ENCODE results near the gene AHRR.

AHRR gene

DNA sequence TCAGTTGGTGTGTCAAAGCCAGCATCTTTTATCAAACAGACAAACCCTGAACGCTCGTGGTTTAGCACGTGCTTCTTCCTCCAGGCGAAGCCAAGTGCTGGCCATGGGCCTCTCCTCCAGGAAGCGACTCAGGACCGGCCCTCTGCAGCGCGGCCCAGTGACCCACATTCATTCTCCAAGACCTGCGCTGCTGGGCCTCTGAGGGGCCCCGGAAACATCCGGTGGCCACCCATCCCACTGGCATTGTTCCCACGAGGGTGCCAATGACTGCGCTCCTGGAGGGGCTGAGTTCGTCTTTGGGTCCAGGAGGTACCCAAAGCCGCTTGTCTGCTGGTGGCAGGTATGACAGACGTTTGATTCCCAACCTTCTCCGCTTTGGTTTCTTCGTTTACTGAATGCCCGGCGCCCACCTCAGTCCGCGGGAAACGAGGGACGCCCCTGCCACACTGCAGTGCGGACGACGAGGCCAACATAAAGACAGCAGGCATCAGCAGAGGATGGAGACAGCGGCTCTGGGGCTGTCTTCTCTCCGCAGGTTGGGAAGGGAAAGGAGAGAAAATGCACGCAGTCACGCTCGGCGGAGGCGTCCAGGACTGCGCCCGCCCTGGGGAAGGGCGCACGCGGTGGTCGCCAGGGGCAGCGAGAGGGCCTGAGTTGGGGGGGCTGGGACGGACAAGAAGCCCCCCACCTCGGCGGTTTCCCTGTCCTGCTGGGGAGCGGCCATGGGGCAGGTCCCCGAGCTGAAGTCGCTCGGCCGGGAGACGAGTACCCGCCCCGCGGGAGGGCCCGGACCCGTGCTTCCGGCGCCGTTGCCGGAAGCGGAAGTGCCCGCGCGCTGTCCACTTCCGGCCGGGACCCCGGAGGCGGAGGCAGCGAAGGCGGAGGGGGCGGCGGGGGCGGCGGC lies 121.1 kb downstream of the AHRR start, which contains the start of gene EXOC3:
TSS of gene EXOC3 (plus strand) at position 842 of the 904 bp plus-strand sequence. CDS start 3,030 bp downstream, outside the sequence.
- peak; percentile 18 to 29 for DNase-seq (ENCODE audit: low read depth in 2 of 2)

DNA sequence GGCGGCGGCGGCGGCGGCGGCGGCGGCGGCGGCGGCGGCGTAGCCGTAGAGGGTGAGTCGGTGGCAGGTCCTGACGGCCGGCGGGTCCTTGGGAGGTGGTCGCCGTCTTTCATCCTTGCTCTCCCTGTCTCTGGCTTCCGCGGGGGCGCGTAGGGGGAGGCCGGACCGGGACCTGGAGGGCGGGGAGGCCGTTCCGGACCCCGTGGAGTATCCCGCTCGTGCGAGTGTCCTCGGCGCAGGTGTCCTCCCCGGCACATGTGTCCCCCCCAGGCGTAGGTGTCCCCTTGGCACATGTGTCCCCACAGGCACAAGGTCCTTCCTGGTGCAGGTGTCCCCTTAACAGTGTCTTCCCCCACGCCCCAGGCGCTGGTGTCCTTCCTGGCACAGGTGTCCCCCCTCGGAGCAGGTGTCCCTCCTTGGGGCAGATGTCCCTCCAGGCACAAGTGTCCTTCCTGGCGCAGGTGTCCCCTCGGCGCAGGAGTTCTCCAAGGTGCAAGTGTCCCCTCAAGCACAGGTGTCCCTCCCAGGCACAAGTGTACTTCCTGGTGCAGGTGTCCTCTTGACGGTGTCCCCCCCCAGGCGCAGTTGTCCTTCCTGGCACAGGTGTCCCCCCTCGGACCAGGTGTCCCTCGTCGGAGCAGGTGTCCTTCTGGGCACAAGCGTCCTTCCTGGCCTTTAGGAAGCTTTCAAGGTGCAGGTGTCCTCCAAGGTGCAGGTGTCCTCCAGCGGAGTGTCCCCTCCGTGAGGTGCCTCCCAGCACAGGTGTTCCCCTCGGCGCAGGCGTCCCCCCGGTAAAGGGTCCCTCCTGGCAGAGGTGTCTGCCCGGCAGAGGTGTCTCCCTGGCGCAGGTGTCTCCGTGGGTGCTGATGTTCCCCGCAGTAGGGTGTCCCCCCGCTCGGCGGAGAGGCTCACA lies 122.0 kb downstream of the AHRR start:
- DNase-seq (ENCODE audit: low read depth in 2 of 2) = no peak

DNA sequence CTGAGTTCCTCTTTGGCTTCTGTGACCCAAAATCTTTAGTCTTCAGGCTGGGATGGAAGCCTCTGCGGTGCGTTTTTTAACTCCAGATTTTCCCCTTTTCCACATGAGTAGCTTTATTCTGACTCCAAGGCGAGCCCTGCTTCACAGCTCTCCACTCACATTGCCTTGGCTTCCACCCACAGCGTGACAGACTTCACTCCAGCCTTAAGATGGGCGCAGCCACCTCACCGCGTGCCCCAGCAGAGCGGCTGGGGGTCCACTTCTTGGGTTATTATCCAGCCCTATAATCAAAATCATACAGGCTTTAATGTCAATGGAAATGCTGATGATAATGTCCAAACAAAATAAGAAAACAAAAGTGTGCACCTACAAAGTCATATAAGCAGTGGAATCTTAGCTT lies 122.7 kb downstream of the AHRR start:
- DNase-seq (ENCODE audit: low read depth in 2 of 2) = no peak

DNA sequence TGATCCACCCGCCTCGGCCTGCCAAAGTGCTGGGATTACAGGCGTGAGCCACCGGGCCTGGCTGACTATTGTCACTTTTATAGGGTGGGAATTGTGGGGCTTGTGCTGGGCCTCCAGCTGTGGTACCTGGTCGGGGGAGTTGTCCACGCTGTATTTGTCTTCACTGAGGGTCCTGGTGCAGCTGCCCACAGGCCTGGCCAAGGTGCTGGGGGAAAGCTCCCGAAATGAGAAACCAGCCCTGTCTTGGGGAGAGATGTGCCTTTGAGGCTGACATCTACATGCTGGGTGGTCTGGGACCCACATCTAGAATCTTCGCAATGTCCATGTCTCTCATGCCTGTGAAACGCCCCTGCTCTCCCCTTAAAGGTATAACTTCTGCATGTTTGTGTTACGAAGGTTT lies 124.1 kb downstream of the AHRR start:
- DNase-seq (ENCODE audit: low read depth in 2 of 2) = no peak

DNA sequence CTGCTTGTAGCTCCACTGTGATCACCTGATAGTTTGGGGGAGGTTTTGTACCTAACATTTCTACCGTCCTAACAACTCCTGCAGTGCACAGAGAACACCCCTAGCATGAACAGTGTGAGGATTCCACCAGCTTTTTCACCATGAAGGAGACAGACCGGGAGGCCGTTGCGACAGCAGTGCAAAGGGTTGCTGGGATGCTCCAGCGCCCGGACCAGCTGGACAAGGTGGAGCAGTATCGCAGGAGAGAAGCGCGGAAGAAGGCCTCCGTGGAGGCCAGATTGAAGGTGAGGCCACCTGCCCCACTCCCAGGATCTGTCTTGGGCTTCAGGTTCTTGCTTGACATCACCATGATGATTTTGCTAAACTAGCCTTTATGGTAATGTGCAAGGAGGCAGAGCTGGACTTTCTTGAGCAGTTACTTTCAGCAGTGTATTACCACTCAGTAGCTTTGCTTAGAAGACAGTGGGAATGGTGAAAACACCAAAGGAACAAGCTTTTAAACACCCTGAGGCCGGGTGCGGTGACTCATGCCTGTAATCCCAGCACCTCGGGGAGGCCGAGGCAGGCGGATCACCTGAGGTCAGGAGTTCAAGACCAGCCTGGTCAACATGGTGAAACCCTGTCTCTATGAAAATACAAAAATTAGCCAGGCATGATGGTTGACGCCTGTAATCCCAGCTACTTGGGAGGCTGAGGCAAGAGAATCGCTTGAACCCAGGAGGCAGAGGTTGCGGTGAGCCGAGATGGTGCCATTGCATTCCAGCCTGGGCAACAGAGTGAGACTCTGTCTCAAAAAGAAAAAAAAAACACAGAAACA lies 124.8 kb downstream of the AHRR start:
- no peak for DNase-seq (ENCODE audit: low read depth in 2 of 2)

DNA sequence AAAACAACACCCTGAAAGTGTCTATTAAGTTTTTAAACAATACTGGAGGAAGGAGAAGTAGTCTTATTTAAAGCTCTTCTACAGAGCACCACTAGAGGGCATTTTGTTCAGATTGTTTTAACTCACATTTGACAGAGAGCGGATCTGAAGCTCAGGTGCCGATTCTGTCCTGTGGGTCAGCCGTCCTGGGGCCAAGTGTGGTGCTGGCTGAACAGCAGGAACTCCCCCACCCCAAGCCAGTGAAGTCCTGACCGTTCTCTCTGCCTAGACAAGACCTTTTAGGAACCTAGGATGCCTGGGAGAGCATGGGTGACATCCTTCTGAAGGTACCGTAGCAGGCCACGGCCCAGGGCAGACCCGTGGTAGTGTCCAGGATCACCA lies 125.4 kb downstream of the AHRR start:
- DNase-seq (ENCODE audit: low read depth in 2 of 2) = no peak

DNA sequence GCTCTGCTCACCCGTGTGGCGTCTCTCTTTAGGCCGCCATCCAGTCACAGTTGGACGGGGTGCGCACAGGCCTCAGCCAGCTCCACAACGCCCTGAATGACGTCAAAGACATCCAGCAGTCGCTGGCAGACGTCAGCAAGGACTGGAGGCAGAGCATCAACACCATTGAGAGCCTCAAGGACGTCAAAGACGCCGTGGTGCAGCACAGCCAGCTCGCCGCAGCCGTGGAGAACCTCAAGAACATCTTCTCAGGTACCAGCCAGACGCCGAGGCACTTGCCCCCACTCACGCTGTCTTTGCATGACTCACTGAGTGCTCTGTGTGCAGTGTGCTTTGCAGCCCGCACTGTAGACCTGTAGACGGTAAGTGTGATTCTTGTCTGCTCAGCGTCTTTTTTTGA lies 126.0 kb downstream of the AHRR start:
- no peak for DNase-seq (ENCODE audit: low read depth in 2 of 2)

DNA sequence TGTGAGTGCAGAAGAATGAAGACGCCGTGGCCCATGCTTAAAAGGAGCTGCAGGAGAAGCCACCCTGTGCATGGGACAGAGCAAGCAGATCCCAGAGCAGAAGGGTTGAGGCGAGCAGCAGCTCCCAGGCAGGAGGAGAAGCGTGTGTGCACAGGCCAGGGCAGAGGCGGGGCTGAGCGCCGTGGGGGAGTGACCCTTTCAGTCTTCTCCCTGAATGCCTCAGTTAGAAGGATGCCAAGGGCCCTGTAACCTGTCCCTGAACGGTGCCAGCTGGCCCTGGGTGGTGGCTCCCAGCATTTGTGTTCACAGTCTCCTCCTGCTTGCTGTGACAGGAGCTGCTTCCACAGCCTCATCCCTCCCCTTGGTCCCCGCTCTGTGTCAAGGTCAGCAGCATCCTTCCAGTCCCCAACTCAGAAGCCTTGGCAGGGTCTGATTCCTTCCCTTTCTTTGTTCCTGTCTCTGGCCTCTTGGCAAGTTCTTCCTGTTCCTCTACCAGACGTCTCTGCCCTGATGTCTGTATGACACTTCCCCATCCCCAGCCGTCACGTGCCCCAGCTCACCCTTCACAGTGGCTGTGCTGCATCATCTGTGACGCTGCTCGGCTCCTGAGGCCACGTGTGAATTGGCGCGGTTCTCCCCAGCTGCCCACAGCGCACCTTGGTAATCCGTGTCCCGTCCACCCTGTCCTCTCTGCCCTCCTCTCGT lies 126.7 kb downstream of the AHRR start:
- no peak for DNase-seq (ENCODE audit: low read depth in 2 of 2)

DNA sequence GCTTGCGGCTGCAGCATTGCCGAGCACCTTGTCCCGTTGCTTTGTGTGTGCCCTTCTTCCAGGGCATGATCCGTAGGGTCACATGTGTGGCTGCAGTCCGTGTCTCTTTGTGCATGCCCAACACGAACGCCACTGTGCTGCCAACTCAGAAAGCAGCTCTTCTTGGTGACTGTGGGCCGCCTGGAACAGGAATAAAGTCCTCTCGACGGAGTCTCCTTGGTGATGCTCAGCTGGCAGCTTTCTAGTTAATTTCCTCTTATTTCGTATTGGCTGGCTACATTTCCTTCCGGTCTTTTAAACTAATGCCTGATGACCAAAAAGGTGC lies 127.2 kb downstream of the AHRR start:
- no peak for DNase-seq (ENCODE audit: low read depth in 2 of 2)

DNA sequence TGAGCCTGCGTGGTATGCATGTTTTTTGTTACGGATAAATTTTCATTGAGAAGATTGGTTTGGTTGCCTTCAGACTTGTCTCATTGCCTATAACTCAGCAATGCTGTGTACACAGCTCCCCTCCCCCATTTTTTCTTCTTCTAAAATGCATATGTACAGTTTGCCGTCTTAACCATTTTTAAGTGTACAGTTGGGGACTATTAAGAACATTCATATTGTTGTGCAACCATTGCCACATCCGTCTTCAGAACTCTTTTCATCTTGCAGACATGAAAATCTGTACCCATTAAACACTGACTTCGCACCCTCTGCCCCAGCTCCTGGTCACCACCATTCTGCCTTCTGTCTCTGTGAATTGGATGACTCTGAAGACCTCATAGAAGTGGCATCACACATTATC lies 127.6 kb downstream of the AHRR start:
- DNase-seq (ENCODE audit: low read depth in 2 of 2) = no peak

DNA sequence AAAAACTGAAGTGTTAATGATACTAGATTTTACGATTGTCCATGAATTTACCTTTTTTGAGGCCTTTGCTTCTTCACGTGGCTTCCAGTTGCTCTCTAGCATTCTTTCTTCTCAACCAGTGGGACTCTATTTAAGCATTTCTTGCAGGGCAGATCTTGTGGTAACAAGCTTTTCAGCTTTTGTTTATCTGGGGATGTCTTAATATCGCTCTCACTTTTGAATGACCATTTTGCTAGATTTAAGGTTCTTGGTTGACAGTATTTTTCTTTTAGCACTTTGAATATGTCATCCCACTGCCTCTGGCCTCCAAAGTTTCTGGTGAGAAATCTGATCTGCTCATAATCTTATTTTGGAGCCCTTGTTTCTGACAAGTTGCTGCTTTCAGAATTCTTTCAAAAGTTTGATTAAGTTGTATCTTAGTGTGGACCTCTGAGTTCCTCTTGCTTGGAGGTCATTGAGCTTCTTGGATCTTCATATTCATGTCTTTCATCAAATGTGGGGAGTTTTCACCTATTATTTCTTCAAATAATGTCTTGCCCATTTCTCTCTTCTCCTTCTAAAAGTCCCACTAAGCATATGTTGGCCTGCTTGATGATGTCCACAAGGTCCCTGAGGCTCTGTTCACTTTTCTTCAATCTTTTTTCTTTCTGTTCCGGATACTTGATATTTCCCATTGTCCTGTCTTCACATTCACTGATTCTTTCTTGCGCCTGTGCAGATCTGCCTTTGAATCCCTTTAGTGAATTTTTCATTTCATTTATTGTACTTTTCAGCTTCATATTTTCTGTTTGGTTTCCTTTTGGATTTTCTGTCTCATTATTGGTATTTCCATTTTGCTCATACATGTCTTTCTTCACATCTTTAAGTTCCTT lies 130.3 kb downstream of the AHRR start:
- DNase-seq (ENCODE audit: low read depth in 2 of 2) = no peak

DNA sequence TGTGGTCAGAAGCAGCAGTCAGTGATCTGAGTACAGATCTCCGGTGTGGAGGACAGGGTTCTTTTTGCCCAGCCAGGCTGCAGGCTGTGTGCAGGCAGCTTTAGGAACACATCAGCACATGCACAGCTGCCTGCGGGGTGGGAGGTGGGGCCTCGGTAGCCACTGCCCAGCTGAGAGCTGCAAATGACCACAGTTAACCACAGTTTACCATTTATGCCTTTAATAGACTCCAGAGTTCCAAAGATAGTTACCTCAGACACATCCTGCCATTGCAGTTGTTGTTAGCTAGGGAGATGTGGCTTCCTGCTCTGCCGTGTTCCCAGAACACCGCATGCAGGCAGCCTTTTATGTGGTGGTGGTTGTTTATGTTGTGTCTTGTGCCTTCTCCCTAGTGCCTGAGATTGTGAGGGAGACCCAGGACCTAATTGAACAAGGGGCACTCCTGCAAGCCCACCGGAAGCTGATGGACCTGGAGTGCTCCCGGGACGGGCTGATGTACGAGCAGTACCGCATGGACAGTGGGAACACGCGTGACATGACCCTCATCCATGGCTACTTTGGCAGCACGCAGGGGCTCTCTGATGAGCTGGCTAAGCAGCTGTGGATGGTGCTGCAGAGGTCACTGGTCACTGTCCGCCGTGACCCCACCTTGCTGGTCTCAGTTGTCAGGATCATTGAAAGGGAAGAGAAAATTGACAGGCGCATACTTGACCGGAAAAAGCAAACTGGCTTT lies 131.6 kb downstream of the AHRR start:
- no peak for DNase-seq (ENCODE audit: low read depth in 2 of 2)

DNA sequence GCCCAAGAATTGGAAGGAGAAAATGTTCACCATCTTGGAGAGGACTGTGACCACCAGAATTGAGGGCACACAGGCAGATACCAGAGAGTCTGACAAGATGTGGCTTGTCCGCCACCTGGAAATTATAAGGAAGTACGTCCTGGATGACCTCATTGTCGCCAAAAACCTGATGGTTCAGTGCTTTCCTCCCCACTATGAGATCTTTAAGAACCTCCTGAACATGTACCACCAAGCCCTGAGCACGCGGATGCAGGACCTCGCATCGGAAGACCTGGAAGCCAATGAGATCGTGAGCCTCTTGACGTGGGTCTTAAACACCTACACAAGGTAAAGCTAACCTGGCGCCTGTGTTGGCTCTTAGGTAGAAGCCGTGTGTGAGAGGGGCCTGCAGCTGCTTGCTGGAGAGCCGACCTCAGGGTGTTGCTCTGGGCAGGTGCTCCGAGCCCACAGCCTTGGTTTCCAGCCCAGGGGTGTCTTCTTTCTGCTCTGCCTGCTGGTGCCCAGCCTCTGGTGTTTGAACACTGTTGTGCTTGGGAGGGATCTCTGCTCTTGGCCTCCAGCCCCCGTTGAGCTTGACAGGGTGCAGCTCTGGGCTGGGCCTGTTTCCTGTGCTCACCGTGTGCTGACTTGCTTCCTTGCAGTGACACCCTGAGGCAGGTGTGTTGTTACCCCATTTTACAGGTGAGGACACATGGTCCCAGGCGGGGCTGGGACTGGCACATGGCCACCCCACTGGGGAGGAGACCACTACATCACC lies 132.4 kb downstream of the AHRR start:
- DNase-seq (ENCODE audit: low read depth in 2 of 2) = no peak

DNA sequence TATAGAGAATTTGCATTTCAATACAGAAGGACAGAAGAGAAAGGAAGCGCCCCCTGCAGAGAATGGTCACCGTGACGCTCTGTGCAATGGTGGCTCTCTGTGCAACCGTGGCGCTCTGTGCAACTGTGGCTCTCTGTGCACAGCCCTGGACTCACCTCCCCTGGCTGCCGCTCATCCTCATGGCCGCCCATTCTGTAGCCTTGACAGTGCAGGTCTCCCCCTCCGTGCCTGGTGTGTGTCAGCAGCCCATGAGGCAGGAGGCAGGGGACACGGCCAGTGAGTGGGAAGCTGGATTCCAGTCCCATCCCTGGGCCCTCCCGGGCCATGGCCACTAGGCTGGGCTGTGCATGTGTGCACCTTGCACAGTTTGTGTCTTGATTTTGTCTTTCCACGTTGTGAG lies 133.4 kb downstream of the AHRR start:
- DNase-seq (ENCODE audit: low read depth in 2 of 2) = no peak

DNA sequence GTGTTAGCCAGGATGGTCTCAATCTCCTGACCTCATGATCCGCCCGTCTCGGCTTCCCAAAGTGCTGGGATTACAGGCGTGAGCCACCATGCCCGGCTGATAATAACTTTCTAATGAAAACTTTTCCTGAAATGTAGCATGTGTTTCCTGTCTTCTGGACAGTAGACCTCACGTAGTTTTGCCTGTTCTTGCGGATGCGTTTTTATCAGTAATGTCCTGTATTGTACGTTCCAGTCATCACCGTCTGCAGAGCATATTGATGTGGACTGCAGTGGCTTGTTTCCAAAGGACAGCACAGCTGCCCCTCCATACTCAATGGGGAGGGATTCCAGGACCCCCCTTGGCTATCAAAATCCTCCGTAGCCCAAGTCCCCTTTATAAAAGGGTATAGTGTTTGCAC lies 134.3 kb downstream of the AHRR start:
- DNase-seq (ENCODE audit: low read depth in 2 of 2) = no peak

DNA sequence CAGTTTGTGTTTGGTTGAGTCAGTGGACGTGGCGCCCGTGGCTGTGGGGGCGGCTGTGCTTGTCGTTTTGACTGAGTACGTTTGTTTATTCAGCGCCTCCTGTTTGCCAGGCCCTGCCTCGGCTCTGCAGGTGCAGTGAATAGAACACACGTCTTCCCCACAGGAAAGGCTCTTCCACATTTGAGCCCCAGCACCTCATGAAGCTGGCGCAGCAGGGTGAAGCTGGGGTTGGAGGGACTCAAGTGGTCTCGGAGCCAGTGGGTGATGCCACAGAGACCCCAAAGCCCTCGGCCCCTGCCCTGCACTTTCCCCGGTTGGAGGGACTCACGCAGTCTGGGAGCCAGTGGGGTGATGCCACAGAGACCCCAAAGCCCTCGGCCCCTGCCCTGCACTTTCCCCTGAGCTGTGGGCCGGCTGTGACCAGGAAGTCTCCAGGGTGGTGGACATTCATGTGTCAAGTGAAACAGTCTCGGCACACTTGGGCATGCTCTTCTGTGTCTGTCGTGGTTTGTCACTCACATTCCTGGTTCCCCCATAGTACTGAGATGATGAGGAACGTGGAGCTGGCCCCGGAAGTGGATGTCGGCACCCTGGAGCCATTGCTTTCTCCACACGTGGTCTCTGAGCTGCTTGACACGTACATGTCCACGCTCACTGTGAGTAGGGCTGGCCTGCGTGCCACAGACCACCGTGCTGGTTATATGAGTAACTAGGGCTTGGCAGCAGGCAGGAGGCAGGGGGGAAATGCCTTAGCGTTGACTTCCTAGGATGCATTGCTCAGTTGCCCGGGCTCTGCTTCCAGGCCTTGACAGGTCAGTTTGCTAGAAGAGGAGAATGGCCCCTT lies 135.1 kb downstream of the AHRR start:
- DNase-seq (ENCODE audit: low read depth in 2 of 2) = no peak

DNA sequence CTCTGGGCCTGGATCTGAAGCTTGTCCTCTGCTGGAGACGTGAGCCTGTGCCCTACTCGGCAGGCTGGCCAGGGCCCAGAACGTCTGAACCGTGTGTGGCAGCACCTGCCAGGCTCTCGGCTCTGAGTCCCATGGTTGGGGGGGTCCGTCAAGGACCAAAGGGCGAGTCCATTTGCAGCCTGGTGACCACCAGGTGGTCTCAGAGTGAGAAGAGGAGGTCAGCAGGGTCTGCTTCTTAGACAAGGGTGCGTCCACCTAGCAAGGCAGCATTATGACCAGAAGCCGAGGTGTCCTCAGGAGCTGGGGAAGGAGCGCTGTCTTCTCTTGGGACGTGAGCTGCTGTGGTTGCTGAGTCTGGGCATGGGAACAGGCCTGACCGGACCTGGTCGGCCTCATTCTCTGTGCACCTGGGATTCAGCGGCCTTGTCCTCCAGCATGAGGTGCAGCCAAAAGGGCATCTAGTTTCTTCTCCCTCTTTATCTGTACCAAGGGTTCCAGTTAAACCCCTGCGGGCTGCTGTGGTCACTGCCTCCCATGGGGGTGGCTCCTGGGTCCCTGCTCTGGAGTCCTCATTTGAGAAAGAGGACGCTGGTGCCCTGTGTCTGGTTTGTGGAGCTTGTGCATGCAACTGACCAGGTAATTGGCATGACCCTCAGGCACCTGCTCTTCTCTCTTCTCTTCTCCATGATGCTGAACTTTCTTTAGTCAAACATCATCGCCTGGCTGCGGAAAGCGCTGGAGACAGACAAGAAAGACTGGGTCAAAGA lies 135.9 kb downstream of the AHRR start:
- DNase-seq (ENCODE audit: low read depth in 2 of 2) = no peak

Data from fibroblast of skin of left biceps (primary cell).